Thyroid gland (tissue), 4 donors: ENCODE data around the gene CCDC47. TPM values are rescaled to one million over a fixed set of nuclear protein-coding genes. Genes with fewer than 3 reads are reported as not detected.

Experiments
- DNase-seq, 2 donors: peaks; one replicate each; pipeline ENCODE4 v3.0.0-alpha.2; 2019
- H3K27ac ChIP-seq, 3 donors: fragments of 200-600 bp; sonication (generic); 1 replicate in 2 of 3; 2 replicates in 1 of 3; pipeline ENCODE4 v1.5.1; 2016 to 2019; ENCODE audit warnings: mild to moderate bottlenecking in 1 of 3, moderate library complexity in 1 of 3
- H3K27me3 ChIP-seq: fragments of 200-600 bp; sonication (generic); one replicate; pipeline ENCODE4 v1.5.1; 2019
- H3K36me3 ChIP-seq, 2 donors: fragments of 200-600 bp; sonication (generic); one replicate each; pipeline ENCODE4 v1.5.1; 2016 to 2019
- H3K4me1 ChIP-seq, 2 donors: fragments of 200-600 bp; sonication (generic); one replicate each; pipeline ENCODE4 v1.5.1; 2017 to 2019
- H3K4me3 ChIP-seq, 3 donors: fragments of 200-600 bp; sonication (generic); replicated peaks in 1 of 3; 1 replicate in 2 of 3; 2 replicates in 1 of 3; pipeline ENCODE4 v1.5.1; 2016; ENCODE audit warnings: mild to moderate bottlenecking in 1 of 3
- H3K9me3 ChIP-seq: fragments of 200-600 bp; sonication (generic); one replicate; pipeline ENCODE4 v1.5.1; 2017
- POLR2A ChIP-seq, 2 donors: fragments of 450-650 bp; IDR thresholded peaks; one replicate each; pipeline ENCODE4 v1.6.1; 2017; ENCODE audit warnings: antibody characterized with exemption in 2 of 2, mild to moderate bottlenecking in 2 of 2, moderate library complexity in 1 of 2
- WGBS, 2 donors: methylation state at CpG; one replicate each; pipeline ENCODE4 v1.1.5; 2017; 5-methylcytosine and 5-hydroxymethylcytosine counted together
- intact Hi-C: fragments of 100-400 bp; cut with DNase I; formaldehyde crosslinking; loops from one replicate; pipeline ENCODE4 v1.15.1; 2023
- total RNA-seq, 4 donors: library from RNA; depleted of rRNA; stranded (reverse); fragments of >200 nt; gene quantifications; one replicate each; pipeline ENCODE4 v1.2.3, GENCODE V29; 2016
- TF ChIP-seq, protein P1 (sequence below), 6 experiments: fragments of 200-600 bp in 3 of 6; fragments of 450-650 bp in 3 of 6; sonication (generic) in 3 of 6; IDR thresholded peaks; one replicate each; pipeline ENCODE4 v1.5.1; 2016 to 2019; ENCODE audit warnings: antibody characterized with exemption in 6 of 6, mild to moderate bottlenecking in 2 of 6, inconsistent platforms in 1 of 6, moderate library complexity in 1 of 6

The CCDC47 gene
- total RNA-seq, 4 donors from 2014 or later = 69.4 to 120 (median 85.1) TPM

DNA sequence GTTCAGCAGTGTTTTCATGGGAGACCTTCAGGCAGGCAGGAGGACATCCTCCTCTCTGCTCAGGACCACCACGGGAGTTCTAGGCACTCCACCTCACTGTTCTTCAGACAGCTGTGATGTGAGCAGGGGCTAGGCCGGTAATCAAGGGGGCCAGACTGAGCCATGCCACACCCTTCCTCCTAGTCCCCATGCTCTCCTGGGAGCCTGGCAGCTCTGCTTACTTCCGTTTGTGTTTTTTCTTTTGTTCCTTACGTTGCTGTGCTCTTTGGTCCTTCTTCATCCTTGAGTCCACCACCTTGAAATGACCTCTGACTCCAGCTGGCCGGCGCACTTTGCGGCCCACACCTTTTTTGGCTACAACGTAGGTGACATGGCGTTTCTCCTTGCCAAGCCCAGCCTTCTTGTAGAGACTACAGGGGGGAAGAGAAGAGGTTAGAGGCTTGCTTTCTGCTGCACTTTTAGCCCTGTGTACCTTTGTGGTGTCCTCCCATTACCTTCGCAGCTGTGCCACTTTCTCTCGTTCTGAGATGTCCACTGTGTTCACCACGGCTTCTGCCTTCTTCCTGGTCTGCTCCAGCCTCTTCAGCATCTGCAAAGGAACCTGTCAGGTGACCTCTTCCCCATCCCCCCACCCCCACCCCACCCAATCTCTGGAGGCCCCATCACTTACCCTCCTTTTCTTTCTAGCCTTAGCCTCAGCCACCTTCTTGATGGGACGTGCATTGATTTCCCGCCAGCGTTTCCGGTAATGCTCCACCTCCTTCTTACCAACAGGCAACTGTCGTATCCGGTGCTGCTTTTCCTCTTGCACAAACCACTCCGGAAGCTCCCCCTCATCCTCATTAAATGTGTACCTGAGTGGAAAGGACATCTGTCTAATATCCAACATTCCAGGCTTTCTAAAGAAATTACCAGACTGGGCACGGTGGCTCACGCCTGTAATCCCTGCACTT, 46.5 kb upstream of the CCDC47 start:
- no peak for DNase-seq
- intact Hi-C loops = loop anchor here (10.0 kb wide), 1 partner anchor 205 kb away; no protein-coding TSS in a partner anchor
- Histone ChIP-seq H3K27me3 (no peaks in the 10 kb centered on the region), H3K27ac (peak overlapping the region in 1 of 3 donors; percentile 24), H3K4me3 (no peak overlapping the region), H3K9me3 (no peaks in the 10 kb centered on the region), H3K4me1 (no peaks in the 10 kb centered on the region), H3K36me3 (peaks cover 94 to 96% of the 10 kb centered on the region in 2 donors)
- 82 to 84% methylated on average over 21 of the region's 21 CpGs for WGBS, 2 donors
- no peak for TF ChIP-seq POLR2A (IDR thresholded peaks at IDR 0.05)
- TF ChIP-seq, protein P1, sequence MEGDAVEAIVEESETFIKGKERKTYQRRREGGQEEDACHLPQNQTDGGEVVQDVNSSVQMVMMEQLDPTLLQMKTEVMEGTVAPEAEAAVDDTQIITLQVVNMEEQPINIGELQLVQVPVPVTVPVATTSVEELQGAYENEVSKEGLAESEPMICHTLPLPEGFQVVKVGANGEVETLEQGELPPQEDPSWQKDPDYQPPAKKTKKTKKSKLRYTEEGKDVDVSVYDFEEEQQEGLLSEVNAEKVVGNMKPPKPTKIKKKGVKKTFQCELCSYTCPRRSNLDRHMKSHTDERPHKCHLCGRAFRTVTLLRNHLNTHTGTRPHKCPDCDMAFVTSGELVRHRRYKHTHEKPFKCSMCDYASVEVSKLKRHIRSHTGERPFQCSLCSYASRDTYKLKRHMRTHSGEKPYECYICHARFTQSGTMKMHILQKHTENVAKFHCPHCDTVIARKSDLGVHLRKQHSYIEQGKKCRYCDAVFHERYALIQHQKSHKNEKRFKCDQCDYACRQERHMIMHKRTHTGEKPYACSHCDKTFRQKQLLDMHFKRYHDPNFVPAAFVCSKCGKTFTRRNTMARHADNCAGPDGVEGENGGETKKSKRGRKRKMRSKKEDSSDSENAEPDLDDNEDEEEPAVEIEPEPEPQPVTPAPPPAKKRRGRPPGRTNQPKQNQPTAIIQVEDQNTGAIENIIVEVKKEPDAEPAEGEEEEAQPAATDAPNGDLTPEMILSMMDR (IDR thresholded peaks at IDR 0.05) = no peak

DNA sequence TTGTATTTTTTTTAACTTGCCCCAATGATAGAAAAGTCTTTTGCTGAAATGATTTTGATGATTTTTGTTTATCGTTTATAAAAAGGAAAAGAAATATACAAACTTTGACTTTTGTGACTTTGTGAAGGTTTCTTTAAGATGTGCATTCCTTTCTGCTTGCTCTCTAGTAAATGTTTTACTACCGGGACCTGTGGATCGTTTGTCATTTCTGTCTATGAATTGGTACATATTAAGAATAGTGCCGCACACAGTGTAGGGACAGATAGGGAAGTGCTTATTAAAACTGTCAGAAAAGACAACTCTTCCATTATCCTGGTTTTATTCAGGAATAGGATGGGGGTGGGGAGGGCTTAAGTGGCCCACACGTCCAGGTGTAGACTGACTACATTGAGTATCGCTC, 45.7 kb upstream of the CCDC47 start:
- Histone ChIP-seq H3K27ac (no peak overlapping the region), H3K36me3 (peaks cover 94 to 96% of the 10 kb centered on the region in 2 donors), H3K4me3 (no peak overlapping the region), H3K27me3 (no peaks in the 10 kb centered on the region), H3K9me3 (no peaks in the 10 kb centered on the region), H3K4me1 (no peaks in the 10 kb centered on the region)
- TF ChIP-seq POLR2A (IDR thresholded peaks at IDR 0.05) = no peak
- TF ChIP-seq, protein P1 (IDR thresholded peaks at IDR 0.05) = no peak
- 85 to 87% methylated on average over 6 of the region's 6 CpGs for WGBS, 2 donors
- intact Hi-C loops = no loop called here
- DNase-seq = no peak

DNA sequence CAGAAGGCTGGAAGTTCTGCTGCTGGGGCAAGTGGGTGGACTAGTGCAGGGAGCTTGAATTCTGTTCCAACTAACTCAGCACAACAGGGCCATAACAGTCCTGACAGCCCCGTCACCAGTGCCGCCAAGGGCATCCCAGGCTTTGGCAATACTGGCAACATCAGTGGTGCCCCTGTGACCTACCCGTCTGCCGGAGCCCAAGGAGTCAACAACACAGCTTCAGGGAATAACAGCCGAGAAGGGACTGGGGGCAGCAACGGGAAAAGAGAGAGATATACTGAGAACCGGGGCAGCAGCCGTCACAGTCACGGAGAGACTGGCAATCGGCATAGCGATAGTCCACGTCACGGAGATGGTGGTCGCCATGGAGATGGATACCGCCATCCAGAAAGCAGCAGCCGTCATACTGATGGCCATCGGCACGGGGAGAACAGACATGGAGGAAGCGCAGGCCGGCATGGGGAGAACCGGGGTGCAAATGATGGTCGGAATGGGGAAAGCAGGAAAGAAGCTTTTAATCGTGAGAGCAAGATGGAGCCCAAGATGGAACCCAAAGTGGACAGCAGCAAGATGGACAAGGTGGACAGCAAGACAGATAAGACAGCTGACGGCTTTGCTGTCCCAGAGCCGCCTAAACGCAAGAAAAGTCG, 44.5 kb upstream of the CCDC47 start:
- WGBS, 2 donors = 97% methylated on average over 27 of the region's 27 CpGs
- no peak for TF ChIP-seq POLR2A (IDR thresholded peaks at IDR 0.05)
- TF ChIP-seq, protein P1 (IDR thresholded peaks at IDR 0.05) = no peak
- no peak overlapping the region for H3K4me3 ChIP-seq
- H3K4me1 ChIP-seq = no peaks in the 10 kb centered on the region
- H3K9me3 ChIP-seq = no peaks in the 10 kb centered on the region
- no peak for DNase-seq
- intact Hi-C loops = no loop called here
- H3K27ac ChIP-seq = no peak overlapping the region
- H3K27me3 ChIP-seq = no peaks in the 10 kb centered on the region
- peaks cover 94 to 96% of the 10 kb centered on the region in 2 donors for H3K36me3 ChIP-seq

DNA sequence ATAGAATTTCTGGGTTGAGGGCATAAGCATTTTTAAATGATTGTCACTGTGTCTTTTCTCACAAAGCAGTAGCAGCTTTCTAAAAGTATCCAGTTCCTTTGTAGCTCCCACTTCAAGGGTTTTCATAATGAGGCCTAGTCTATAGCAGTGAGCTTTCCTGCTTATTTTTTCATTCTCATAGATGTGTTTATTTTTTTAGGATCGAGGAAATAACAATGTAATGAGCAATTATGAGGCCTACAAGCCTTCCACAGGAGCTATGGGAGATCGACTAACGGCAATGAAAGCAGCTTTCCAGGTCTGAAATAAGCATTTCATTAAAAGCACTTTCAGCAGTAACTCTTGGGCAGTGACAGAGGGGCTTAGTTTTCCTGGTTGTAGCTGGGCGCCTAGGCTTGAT, 43.3 kb upstream of the CCDC47 start:
- Histone ChIP-seq H3K27ac (no peak overlapping the region), H3K36me3 (peaks cover 94 to 97% of the 10 kb centered on the region in 2 donors), H3K4me3 (no peak overlapping the region), H3K9me3 (no peaks in the 10 kb centered on the region), H3K27me3 (no peaks in the 10 kb centered on the region), H3K4me1 (no peaks in the 10 kb centered on the region)
- intact Hi-C loops = no loop called here
- 90 to 95% methylated on average over 4 of the region's 4 CpGs for WGBS, 2 donors
- no peak for TF ChIP-seq POLR2A (IDR thresholded peaks at IDR 0.05)
- TF ChIP-seq, protein P1 (IDR thresholded peaks at IDR 0.05) = no peak
- no peak for DNase-seq

DNA sequence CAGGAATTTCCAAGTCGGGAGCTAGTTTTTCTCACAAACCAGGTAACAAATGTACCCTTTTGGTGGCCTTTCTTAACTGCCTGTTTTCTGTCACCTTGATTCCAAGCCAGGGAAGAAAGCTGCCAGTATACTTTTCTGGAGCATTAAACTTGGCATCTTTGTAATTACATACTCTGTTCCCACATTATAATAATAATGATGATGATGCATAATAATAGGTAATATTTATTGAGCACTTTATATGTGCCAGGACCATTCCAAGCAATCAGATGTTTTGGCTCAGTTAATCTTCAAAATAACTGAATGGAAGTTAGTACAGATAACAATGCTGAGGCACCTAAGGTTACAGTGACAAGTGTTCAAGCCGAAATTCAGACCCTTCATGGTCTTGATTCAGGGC, 42.7 kb upstream of the CCDC47 start:
- peaks cover 94 to 97% of the 10 kb centered on the region in 2 donors for H3K36me3 ChIP-seq
- no peak for TF ChIP-seq POLR2A (IDR thresholded peaks at IDR 0.05)
- TF ChIP-seq, protein P1 (IDR thresholded peaks at IDR 0.05) = no peak
- 89 to 94% methylated on average over 2 of the region's 2 CpGs for WGBS, 2 donors

More for the DNA sequence above, 42.7 kb upstream of the CCDC47 start:
- Histone ChIP-seq H3K4me1 (no peaks in the 10 kb centered on the region), H3K4me3 (no peak overlapping the region), H3K27me3 (no peaks in the 10 kb centered on the region), H3K27ac (no peak overlapping the region), H3K9me3 (no peaks in the 10 kb centered on the region)
- intact Hi-C loops = no loop called here
- DNase-seq = no peak
